ENCODE results near the gene KIF1B.

Gene KIF1B

DNA sequence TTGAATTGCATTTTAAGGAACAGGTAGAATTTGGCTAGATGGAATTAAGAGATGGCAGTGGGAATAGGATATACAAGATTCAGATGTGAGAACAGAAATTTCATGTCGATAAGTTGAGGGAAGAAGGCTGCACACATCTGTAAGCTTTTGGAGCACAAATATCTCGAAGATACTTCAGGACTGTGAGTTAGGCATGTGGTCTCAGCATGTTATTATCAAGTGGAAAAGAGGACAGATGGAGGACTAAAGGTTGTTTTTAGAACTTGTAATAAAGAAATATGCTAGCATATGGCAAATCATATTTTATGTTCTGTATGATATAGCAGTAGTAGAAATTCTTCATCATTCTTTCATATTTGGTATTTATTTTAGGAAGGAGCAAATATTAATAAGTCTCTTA is 61.5 kb downstream of the KIF1B start:
- no peaks in the 10 kb centered on the region for H3K27me3 Mint-ChIP-seq
- H3K27ac Mint-ChIP-seq = no peak overlapping the region
- peaks cover 24% of the 10 kb centered on the region for H3K36me3 Mint-ChIP-seq (ENCODE audit: low read depth)
- no peaks in the 10 kb centered on the region for H3K9me3 Mint-ChIP-seq
- no peaks in the 10 kb centered on the region for H3K4me1 Mint-ChIP-seq (ENCODE audit: low read depth)
- H3K4me3 Mint-ChIP-seq = no peak overlapping the region

DNA sequence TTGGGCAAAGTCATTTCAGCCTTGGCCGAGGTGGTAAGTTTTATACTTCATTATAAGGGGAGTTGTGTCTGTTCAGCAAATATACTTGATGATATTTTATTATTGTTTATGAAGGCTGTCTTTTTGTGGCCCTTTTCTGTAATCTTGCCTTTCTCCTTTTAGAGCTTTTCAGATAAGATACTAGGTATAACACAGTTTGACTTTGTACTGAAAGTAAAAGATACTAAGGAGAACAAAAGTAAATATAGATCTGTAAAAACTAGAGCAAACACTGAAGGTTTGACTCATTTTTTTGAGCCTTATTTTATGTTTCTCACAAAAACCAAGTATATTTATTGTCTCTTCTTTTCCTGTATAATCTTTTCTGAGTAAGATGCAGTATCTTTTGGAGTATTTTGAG is 61.9 kb downstream of the KIF1B start:
- peaks cover 24% of the 10 kb centered on the region for H3K36me3 Mint-ChIP-seq (ENCODE audit: low read depth)
- no peak overlapping the region for H3K27ac Mint-ChIP-seq
- H3K9me3 Mint-ChIP-seq = no peaks in the 10 kb centered on the region
- H3K27me3 Mint-ChIP-seq = no peaks in the 10 kb centered on the region
- H3K4me3 Mint-ChIP-seq = no peak overlapping the region
- H3K4me1 Mint-ChIP-seq (ENCODE audit: low read depth) = no peaks in the 10 kb centered on the region

DNA sequence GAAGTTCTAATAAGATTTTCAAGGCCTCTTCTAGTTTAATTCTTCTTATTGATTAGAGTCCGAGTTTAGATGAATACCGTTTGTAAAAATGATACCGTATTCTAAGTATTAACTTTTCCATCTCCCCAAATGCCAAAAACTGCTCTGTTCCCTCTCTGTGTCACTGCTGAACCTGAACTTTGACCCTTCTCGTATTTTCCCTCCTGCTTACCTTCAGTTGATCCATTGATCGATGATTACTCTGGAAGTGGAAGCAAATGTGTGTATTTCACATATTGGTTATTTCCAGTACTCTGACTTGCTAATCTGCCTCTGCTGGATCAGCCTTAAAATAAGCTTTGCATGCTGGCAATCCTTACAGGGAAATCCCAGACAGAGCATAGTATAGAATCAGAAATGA is 68.5 kb downstream of the KIF1B start:
- peaks cover 41% of the 10 kb centered on the region for H3K36me3 Mint-ChIP-seq (ENCODE audit: low read depth)
- no peaks in the 10 kb centered on the region for H3K27me3 Mint-ChIP-seq
- no peak overlapping the region for H3K27ac Mint-ChIP-seq
- no peaks in the 10 kb centered on the region for H3K9me3 Mint-ChIP-seq
- peaks cover 39% of the 10 kb centered on the region for H3K4me1 Mint-ChIP-seq (ENCODE audit: low read depth)
- H3K4me3 Mint-ChIP-seq = no peak overlapping the region

DNA sequence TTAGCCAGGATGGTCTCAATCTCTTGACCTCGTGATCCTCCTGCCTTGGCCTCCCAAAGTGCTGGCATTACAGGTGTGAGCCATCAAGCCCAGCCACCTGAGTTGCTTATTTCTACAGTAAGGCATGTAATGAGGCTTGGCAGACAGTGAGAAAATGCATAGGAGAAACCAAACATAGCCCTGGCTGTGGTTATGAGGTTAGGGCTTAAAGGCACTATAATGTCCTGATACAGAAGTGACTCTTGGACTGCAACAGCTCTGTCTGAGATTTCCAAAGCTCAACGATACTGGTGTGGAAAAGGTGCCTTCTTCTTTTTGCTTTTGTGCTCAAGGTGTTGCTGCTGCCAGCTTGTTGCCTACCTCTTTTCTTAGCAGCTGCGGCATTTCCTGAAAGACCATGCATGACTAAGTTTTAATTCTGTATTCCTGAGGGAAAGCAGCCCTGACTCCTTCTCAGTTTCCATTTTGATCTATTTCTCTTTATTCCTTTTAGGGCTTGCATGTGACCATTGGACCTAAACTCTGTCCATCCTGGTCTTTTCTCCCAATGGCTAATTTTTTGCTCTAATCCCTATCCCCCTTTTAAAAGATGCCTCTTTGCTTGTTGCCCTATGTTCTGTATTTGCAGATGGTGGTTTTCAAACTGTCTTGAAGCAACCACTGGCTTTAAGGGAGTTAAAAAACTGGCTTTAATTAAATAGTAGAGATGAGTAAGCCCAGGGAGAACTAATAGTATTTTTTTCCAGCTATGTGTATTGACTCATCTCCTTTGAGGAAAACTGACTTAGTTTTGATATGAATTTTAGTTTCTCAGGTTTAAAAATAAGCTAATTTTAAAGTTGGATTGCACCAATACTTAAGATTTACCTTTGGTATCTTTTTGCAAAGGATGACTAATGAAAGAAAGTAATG is 70.3 kb downstream of the KIF1B start:
- Mint-ChIP-seq H3K4me1 (ENCODE audit: low read depth) (peaks cover 41% of the 10 kb centered on the region), H3K36me3 (ENCODE audit: low read depth) (peaks cover 37% of the 10 kb centered on the region), H3K9me3 (no peaks in the 10 kb centered on the region), H3K4me3 (peak overlapping the region; percentile 28), H3K27ac (peak overlapping the region; percentile 81), H3K27me3 (no peaks in the 10 kb centered on the region)

DNA sequence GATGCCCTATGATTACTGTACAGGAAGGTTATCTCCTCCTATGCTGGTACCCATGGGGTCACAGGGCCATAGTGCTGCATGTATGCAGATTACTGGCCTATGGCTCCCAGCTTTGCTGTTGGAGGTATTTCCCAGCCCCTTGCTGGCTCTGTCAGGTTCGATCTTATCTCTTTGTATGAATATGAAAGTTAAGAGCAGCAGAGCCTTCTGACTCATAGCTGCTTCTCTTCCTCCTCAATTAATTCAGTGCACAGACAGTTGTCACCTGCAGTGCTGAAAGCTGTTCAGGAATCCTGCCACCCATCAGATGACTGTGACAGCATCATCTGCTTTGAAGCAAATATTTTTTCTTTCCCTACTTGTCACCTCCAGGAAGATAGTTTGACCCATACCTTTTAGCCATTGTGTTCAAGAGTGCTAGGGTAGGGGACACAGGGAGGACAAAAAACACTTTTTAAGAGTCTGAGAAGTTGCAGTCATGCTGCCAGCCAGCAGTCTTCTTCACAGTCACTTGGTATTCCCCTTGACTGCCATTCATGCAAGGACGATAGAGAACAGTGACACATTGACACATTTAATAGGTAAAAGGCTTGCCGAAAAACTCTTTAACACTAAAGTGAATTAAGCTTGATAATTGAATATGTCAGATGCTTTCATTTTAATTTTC is 73.1 kb downstream of the KIF1B start:
- H3K9me3 Mint-ChIP-seq = no peaks in the 10 kb centered on the region
- H3K4me1 Mint-ChIP-seq (ENCODE audit: low read depth) = peaks cover 41% of the 10 kb centered on the region
- peaks cover 27% of the 10 kb centered on the region for H3K36me3 Mint-ChIP-seq (ENCODE audit: low read depth)
- H3K27ac Mint-ChIP-seq = peak overlapping the region; percentile 52
- H3K27me3 Mint-ChIP-seq = no peaks in the 10 kb centered on the region
- no peak overlapping the region for H3K4me3 Mint-ChIP-seq

DNA sequence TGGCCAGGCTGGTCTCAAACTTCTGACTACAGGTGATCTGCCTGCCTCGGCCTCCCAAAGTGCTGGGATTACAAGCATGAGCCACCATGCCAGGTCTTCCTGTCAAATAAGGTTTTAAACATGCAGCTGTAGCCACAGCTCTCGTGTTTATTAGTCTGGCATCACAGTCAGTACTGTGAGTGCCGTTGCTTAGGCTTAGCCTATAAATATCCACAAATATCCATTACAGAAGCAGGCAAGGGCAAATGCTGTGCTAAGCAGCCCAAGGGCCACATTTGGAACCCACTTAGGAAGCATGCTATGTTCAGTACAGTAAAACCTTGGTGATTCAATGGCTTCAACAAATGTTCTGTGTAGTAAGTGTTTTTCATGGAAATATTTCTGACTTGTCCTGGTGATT is 75.9 kb downstream of the KIF1B start:
- Mint-ChIP-seq H3K27me3 (no peaks in the 10 kb centered on the region), H3K4me1 (ENCODE audit: low read depth) (peaks cover 33% of the 10 kb centered on the region), H3K27ac (no peak overlapping the region), H3K36me3 (ENCODE audit: low read depth) (peaks cover 22% of the 10 kb centered on the region), H3K4me3 (no peak overlapping the region), H3K9me3 (no peaks in the 10 kb centered on the region)

DNA sequence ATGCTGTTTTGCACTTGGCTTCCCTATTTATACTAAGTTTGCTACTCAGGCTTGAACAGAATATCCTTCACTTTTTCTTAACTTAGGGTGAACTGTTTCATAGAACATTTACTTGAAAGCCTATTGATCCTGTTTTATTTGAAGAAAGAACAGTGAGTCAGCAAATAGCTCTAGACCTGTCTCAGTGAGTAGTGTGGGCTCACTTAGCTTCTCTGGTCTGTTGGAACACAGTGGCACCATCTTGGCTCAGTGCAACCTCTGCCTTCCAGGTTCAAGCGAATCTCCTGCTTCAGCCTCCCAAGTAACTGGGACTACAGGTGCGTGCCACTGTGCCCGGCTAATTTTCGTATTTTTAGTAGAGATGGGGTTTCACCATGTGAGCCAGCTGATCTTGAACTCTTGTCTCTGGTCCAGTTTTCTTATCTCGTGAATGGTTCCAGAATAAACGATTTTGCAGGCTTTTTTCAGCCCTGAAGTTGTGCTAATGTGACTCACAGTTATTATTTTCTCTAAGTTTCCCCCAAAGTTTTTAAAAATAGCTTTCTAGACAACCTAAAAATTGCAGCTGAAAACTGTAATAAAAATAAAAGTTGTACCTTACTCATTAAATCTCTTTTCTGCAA is 76.8 kb downstream of the KIF1B start:
- H3K4me1 Mint-ChIP-seq (ENCODE audit: low read depth) = peaks cover 24% of the 10 kb centered on the region
- no peak overlapping the region for H3K4me3 Mint-ChIP-seq
- peaks cover 22% of the 10 kb centered on the region for H3K36me3 Mint-ChIP-seq (ENCODE audit: low read depth)
- H3K27me3 Mint-ChIP-seq = no peaks in the 10 kb centered on the region
- H3K9me3 Mint-ChIP-seq = no peaks in the 10 kb centered on the region
- H3K27ac Mint-ChIP-seq = no peak overlapping the region

DNA sequence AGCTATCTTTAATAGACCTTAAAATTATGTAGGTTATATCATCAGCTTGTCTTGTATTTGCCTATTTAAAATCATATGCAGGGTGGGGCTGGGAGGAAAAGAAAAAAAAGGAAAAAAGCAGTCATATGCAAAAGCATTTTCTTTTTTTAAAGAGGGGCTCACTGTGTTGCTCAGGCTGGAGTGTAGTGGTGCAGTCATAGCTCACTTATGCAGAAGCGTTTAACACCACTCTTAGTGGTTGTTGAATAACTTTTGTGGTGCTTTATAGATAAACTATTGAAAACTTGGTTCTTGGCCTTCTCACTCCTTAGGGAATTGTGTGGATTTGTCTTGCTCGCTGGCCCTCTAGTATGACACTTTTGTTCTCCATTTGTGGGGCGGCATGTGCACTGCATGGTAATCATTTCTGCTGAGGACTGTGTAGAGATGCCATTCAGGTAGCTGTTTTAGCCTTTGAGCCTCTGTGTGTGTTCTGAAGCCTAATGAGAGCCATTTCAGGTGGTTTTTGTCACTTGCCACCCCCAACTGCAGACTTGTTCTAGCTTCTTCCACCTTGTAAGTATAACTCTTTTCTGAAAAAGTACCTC is 77.8 kb downstream of the KIF1B start:
- Mint-ChIP-seq H3K36me3 (ENCODE audit: low read depth) (peaks cover 24% of the 10 kb centered on the region), H3K4me3 (no peak overlapping the region), H3K27ac (no peak overlapping the region), H3K9me3 (no peaks in the 10 kb centered on the region), H3K4me1 (ENCODE audit: low read depth) (peaks cover 17% of the 10 kb centered on the region), H3K27me3 (no peaks in the 10 kb centered on the region)

DNA sequence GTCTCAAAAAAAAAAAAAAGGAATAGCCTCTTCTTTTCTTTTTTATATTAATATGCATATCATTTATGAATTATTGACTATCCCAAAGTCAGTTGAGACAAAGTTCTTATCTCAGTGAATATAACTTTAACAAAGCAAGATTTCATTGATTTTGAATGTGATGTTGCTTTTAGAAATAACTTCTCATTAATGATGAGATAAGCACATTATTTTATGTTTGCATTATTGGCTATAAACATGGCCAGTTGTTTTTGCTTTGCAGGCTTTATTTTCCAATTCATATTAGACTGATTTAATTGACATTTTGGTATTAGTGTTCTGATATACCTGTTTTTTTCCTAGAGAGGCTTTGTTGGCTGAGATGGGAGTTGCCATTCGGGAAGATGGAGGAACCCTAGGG is 81.3 kb downstream of the KIF1B start:
- H3K27ac Mint-ChIP-seq = no peak overlapping the region
- H3K36me3 Mint-ChIP-seq (ENCODE audit: low read depth) = peaks cover 35% of the 10 kb centered on the region
- no peak overlapping the region for H3K4me3 Mint-ChIP-seq
- H3K4me1 Mint-ChIP-seq (ENCODE audit: low read depth) = peaks cover 8% of the 10 kb centered on the region
- H3K27me3 Mint-ChIP-seq = no peaks in the 10 kb centered on the region
- H3K9me3 Mint-ChIP-seq = no peaks in the 10 kb centered on the region

DNA sequence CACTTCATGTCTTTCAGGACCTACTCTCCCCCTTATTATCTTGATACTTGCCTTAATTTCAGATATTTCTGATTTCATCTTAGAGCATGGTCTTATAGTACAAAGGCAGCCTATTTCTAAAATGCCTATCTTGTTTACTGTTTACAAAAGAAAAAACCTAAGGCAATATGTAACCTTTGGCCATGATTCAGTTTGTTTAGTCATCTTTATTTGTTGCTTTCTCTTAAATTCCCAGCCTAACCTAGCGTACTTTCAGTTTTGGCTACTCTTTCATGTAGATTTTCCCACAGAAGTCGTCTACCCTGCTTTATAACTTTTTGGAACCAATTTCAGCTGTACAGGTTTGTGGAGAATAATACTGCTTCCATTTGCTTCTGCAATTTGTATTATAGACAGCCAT is 81.8 kb downstream of the KIF1B start:
- Mint-ChIP-seq H3K27me3 (no peaks in the 10 kb centered on the region), H3K4me1 (ENCODE audit: low read depth) (peaks cover 8% of the 10 kb centered on the region), H3K4me3 (no peak overlapping the region), H3K36me3 (ENCODE audit: low read depth) (peaks cover 38% of the 10 kb centered on the region), H3K27ac (no peak overlapping the region), H3K9me3 (no peaks in the 10 kb centered on the region)

DNA sequence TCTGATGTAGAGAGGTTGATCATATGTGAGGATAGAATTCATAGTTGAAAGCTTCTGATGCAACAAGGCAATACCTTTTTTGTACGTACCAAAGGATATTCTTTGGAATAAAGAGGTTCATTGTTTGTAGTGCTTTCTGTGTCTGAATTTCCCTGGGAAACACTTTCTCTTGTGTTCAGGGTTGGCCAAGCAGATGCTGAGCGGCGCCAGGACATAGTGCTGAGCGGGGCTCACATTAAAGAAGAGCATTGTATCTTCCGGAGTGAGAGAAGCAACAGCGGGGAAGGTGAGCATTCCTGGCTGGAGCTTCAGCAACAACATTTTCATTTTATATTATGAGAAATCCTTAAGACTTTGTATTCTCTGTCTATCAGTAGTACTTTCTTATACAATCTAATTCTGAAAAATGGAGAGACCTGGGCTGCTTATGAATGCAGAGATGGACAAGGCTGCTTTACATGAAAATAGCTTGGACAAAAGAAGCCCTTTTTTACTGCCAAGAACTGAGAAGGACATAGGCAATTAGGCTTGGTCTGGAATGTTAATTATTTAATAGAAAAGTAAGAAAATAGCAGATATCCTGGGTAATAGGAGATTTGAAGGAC is 85.2 kb downstream of the KIF1B start:
- H3K36me3 Mint-ChIP-seq (ENCODE audit: low read depth) = peaks cover 47% of the 10 kb centered on the region
- no peaks in the 10 kb centered on the region for H3K9me3 Mint-ChIP-seq
- no peaks in the 10 kb centered on the region for H3K4me1 Mint-ChIP-seq (ENCODE audit: low read depth)
- no peak overlapping the region for H3K27ac Mint-ChIP-seq
- H3K27me3 Mint-ChIP-seq = no peaks in the 10 kb centered on the region
- no peak overlapping the region for H3K4me3 Mint-ChIP-seq

DNA sequence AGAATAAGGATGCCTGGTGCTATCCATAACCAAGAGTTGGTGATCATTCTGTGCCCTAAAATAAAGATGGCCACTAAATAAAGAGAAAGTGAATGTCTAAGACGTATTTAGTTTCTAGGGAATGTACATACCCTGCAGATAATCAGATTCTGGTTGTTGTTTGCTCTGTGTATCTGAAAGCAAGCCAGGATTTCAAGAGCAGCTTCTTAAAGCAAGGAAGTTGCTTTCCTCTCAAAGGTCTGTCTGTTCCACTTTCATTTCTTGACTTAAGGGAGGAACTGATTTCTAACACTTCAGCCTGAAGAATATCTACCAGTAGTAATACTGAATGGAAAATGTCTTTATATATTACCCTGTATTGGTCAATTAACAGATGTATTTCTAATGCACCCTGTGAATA is 88.8 kb downstream of the KIF1B start:
- H3K27me3 Mint-ChIP-seq = no peaks in the 10 kb centered on the region
- peaks cover 49% of the 10 kb centered on the region for H3K36me3 Mint-ChIP-seq (ENCODE audit: low read depth)
- H3K27ac Mint-ChIP-seq = no peak overlapping the region
- H3K4me3 Mint-ChIP-seq = no peak overlapping the region
- H3K9me3 Mint-ChIP-seq = no peaks in the 10 kb centered on the region
- no peaks in the 10 kb centered on the region for H3K4me1 Mint-ChIP-seq (ENCODE audit: low read depth)

DNA sequence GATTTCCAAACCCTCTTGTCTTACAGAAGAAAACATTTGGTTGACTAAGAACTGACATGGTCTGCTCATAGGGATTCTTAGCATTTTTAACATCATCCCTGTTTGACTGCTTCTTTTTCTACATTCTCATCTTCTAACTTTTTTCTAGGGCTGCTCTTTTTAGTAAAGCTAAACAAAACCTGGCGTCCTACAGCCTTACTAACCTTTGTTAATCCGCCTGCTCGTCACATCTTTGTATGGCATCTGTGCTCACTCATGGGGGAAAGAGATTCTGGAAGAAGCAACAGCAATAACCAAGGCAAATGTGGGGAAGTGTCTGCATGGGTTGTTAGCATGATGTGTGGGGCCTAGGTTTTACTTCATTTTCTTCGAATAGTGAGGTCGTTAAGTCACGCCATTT is 92.0 kb downstream of the KIF1B start:
- no peaks in the 10 kb centered on the region for H3K4me1 Mint-ChIP-seq (ENCODE audit: low read depth)
- peaks cover 29% of the 10 kb centered on the region for H3K36me3 Mint-ChIP-seq (ENCODE audit: low read depth)
- H3K27me3 Mint-ChIP-seq = no peaks in the 10 kb centered on the region
- H3K9me3 Mint-ChIP-seq = no peaks in the 10 kb centered on the region
- no peak overlapping the region for H3K27ac Mint-ChIP-seq
- no peak overlapping the region for H3K4me3 Mint-ChIP-seq

DNA sequence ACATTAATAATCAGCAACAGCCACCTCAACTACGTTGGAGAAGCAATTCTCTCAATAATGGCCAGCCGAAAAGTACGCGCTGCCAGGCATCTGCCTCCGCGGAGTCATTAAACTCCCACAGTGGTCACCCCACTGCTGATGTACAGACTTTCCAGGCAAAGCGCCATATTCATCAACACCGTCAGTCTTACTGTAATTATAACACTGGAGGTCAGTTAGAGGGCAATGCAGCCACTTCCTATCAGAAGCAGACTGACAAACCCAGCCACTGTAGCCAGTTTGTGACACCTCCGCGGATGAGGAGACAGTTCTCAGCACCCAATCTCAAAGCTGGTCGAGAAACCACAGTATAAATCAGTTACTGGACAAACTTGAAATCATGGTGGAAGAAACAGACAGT is 93.9 kb downstream of the KIF1B start:
- peaks cover 19% of the 10 kb centered on the region for H3K36me3 Mint-ChIP-seq (ENCODE audit: low read depth)
- H3K27me3 Mint-ChIP-seq = no peaks in the 10 kb centered on the region
- H3K9me3 Mint-ChIP-seq = no peaks in the 10 kb centered on the region
- H3K27ac Mint-ChIP-seq = no peak overlapping the region
- H3K4me3 Mint-ChIP-seq = no peak overlapping the region
- H3K4me1 Mint-ChIP-seq (ENCODE audit: low read depth) = peaks cover 11% of the 10 kb centered on the region

DNA sequence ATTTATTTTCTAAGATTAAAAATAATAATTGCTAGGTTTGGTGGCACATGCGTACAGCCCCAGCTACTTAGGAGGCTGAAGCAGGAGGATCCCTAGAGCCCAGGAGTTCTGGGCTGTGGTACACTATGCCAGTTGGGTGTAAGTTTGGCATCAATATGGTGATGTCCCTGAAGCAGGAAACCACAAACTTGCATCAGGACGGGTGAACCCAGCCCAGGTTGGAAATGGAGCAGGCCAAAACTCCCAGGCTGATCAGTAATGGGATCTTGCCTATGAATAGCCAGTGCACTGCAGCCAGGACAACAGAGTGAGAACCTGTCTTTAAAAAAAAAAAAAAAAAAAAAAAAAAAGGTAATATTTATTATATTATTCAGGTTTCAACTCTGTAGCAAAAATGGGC is 96.1 kb downstream of the KIF1B start:
- no peaks in the 10 kb centered on the region for H3K27me3 Mint-ChIP-seq
- H3K27ac Mint-ChIP-seq = no peak overlapping the region
- H3K9me3 Mint-ChIP-seq = no peaks in the 10 kb centered on the region
- H3K36me3 Mint-ChIP-seq (ENCODE audit: low read depth) = peaks cover 15% of the 10 kb centered on the region
- peaks cover 11% of the 10 kb centered on the region for H3K4me1 Mint-ChIP-seq (ENCODE audit: low read depth)
- no peak overlapping the region for H3K4me3 Mint-ChIP-seq
